GM21423 (cell line): ENCODE measurements around the gene NIPAL4.

Source experiments
- ATAC-seq: cut with Tn5 transposase; IDR thresholded peaks from one replicate; pipeline ENCODE4 v1.9.1; 2021; ENCODE audit warnings: mild to moderate bottlenecking, moderate library complexity; ENCODE audit not compliant: unreplicated experiment

The NIPAL4 gene

DNA sequence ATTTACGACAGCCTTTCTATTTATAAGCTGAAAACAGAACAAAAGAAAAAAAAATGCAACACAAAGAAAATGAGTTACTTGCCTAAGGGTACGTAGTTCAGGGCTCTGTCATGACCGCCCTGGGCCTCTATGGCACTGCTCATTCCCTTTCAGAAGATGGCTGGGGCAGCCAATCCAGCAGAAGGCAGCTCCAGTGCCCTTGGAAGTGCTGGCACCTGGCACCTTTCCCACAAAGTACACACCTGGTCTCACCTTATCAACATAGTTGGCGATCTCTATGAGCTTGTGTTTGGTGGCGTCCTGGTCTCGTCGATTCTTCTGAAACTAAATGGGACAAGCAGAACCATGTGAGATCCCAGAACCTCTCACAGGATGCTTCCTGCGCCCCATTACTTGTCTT lies 53.2 kb downstream of the NIPAL4 start:
- no peak for ATAC-seq

DNA sequence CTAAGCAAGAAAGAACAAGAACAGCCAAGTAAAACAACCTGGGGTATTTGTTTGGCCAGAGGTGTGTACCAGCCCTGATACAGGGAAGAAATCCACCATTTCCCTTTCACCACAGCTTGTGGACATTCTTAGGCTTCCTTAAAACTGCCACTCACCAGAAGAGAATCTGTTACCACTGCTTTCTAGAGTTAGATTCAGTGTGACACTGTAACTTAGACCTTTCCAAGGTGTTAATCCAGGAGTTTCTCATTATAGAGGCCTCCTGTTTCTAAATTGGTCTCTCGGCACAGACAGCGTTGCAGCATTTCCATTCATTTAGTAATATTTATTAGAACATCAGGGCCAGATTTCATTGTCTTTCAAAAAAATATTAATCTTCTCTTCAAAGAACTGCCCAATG lies 55.0 kb downstream of the NIPAL4 start:
- no peak for ATAC-seq

DNA sequence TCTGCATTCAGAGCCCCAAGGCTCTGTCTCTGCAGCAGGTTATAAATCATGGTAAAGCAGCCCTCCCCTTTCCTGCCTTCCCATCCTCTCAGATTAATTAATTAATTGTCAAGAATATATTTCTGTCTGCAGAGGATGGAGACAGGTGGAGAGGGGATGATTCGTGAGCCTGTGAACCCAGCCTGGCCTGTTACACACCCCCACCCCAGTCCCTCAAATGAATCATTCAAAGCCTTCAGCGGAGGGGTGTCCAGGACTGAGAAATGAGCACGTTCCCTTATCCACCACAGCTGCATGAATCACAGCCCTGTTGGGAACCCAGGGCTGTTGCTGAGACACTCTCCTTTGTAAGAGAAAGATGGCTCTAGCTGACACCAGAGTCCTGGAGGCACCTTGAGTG lies 56.0 kb downstream of the NIPAL4 start:
- no peak for ATAC-seq

DNA sequence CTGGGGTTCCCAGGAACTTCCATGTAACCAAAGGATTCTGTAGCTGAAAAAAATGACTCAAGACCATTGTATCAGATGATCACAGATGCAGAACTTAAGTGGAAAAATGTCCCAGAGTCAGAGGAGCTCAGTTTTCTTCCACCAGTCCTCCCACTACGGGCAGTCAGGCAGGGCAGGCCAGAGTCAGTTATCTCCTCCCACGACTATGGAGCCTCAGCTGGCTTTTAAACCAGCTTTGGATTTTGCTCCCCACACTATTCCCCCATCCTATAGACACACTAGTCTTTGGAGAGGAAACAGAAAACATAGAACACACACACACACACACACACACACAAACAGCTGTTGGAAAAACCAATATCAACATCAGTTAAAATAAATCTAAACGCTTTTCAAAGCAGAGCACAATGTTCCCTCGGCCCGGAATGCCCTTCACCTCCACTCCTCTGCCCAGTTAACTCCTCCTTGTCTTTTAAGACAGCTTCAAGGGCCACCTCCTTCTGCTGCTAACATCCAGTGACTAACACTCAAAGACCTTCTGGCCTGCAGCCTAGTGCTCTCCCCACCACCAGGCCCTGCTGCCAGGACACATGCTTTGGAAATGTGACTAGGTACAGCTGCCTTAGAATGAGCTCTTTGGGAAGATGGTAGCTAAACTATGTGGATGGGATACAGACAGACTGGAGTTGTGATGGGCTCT lies 56.8 kb downstream of the NIPAL4 start:
- ATAC-seq, result no peak

DNA sequence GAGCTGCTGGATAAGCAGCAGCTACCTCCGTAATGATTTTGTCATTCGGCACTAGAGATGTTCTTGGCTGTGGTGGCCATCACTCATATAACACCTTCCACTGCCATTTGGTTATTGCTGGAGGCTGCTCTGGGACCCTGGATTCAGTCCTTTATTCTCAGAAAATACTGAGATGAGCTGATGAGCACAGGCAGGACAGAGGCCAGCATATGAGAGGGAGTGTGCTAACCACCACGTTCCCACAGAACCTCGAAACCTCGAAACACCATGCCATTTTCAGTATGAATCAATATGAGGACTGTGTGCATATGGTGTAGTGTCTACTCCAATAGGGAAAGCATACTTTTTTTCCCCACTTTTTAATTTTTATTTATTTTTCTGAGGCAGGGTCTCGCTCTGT lies 59.0 kb downstream of the NIPAL4 start:
- peak; percentile 69 for ATAC-seq

DNA sequence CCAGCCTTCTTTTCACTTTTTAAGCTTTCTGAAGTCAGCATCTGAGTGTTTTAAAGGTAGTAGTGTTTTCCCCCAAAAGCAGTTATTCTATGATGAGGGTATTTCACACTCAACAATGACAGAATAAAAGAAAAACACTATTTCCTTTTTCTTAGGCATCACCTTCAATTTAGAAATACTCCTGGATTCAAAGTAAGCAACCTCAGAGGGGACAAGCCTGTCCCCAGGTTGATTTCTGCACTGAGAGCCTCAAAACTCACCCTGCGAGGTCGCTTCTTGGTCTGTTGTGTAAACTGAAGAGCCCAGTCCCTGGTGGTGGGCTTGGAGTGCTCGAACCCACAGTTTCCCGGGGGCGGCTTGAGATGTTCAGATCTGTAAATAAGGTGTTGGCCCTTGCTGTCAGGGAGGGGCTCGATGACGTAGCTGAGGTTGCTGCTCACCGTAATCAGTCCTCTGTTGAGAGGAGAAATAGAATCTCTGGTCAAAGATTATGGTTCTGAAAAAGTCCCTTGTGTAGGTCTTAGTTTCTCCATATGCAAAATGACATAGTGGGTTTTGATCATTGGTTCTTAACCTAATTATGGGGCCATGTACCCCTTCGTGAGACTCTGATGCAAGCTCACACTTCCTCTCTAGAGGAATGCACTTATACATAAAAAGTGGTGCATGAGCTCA lies 59.7 kb downstream of the NIPAL4 start:
- peak; percentile 52 for ATAC-seq

DNA sequence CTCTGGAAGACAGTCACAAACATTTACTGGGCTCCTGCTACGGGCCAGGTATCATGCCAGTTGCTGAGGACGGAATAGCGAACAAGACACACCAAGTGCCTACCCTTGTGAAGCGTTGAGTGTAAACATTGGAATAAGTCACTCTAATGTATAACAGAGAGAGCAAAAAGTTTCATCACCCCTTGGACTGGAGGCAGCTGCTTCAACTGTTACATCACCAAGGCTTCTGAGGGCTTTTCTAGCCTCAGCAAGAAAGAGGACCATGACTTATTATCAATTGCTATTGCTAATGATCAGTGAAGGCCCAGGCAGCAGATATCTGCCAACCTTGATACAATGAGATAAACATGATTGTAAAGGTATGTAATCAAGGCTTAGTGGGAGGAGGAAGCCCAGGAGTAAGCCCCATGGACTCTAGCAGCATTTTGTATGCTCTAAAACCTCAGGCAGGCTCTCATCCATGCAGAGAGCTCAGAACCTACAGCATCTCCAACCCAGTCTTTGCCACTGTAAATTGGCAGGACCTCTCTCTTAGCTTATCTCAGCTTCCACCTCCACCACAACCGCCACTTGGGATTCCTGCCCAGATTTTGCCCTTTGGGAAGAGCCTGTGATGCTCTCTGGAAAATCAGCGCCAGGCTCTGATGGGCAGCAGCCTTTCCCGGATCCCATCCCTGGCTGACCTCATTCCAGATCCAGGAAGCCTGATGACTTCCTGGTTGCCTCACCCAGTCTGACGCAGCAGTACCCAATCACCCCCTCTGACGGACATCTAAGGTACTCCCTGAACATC lies 61.1 kb downstream of the NIPAL4 start:
- ATAC-seq, result no peak

DNA sequence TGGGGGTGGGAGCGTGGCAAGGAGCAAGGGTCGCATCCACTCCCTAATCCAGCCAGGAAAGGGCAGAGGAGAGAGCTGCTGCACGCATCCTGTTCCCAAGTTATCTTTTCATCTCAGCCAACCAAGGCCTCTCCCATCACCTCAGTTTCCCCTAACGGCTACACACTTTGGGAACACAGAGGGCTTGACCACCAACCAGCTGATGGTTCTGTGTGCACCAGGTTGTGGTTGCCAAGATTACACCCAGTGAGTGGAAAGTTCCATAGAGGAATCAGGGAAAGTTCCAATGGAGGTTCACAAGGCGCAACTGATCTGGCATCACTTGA lies 61.7 kb downstream of the NIPAL4 start:
- no peak for ATAC-seq

DNA sequence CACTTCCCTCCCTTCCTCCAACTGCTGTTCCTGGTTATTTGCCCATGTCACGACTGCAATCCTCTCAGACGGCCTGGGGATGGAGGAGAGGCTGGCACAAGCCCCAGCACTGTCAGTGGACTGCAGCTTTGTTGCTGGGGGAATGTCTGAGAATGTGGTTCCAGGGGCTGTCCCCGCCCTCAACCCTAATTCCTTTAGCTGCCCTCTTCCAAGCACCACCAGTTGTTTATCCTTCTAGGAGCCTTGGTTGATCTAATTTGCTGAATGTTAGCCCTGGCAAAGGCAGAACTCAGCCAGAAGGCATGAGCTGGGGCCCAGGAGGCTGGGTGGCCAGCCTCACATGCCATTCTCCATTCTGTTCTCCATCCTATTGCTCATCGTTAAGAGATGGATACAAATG lies 64.0 kb downstream of the NIPAL4 start:
- ATAC-seq, result no peak
